H4 (cell line): ENCODE measurements around the gene LILRB5. TPM values are rescaled to one million over a fixed set of nuclear protein-coding genes. Genes with fewer than 3 reads are reported as not detected.
A peak's percentile ranks its signal among the peaks of the same experiment; 100 is the strongest.
"Not testable (repeated sequence)": the region's sequence is repeated elsewhere in the genome, so short reads cannot be mapped to it uniquely, and the experiment has no call there.

Experiments used
- DNase-seq: peaks from one replicate; pipeline ENCODE4 v3.0.0-alpha.2; 2015; ENCODE audit warnings: low spot score
- total RNA-seq: library from RNA; depleted of rRNA; stranded (reverse); fragments of >200 nt; shearing (Covaris generic); gene quantifications from 2 replicates; pipeline ENCODE4 v1.2.3, GENCODE V29; 2014

Gene LILRB5
- total RNA-seq, 1 experiment from 2014 or later: not detected

GRCh38 chr19:54243809-54244208 is 13.3 kb downstream of the LILRB5 start:
- DNase-seq: not testable (repeated sequence)

- DNase-seq: not testable (repeated sequence)
These were observed 14.4 kb downstream of the LILRB5 start, which contains the start of gene LILRA6 for GRCh38 chr19:54242646-54243045. Gene LILRA6, minus strand, starts transcription at chr19:54242790.

- not testable (repeated sequence) for DNase-seq
These were observed 14.8 kb downstream of the LILRB5 start for GRCh38 chr19:54242234-54242633.

- not testable (repeated sequence) for DNase-seq
These were observed 16.4 kb downstream of the LILRB5 start for GRCh38 chr19:54240372-54241336.

GRCh38 chr19:54239491-54240371 is 17.3 kb downstream of the LILRB5 start:
- DNase-seq: not testable (repeated sequence)

- no peak for DNase-seq
These were observed 23.1 kb downstream of the LILRB5 start for GRCh38 chr19:54233941-54234340.

GRCh38 chr19:54231077-54231931 is 25.8 kb downstream of the LILRB5 start:
- DNase-seq: peak; percentile 90

- DNase-seq: no peak
These were observed 27.0 kb downstream of the LILRB5 start for GRCh38 chr19:54230031-54230430.

GRCh38 chr19:54229146-54229545 is 27.9 kb downstream of the LILRB5 start:
- no peak for DNase-seq

- not testable (repeated sequence) for DNase-seq
These were observed 32.5 kb downstream of the LILRB5 start for GRCh38 chr19:54224619-54225018.

GRCh38 chr19:54223937-54224281 is 33.2 kb downstream of the LILRB5 start:
- not testable (repeated sequence) for DNase-seq

- DNase-seq: not testable (repeated sequence)
These were observed 33.7 kb downstream of the LILRB5 start for GRCh38 chr19:54223277-54223936.

- DNase-seq: not testable (repeated sequence)
These were observed 34.4 kb downstream of the LILRB5 start, which contains the start of gene LILRB3 for GRCh38 chr19:54222474-54223276. Gene LILRB3, minus strand, starts transcription at chr19:54223007. Its CDS starts 31 bp downstream, at chr19:54222976.

GRCh38 chr19:54221947-54222346 is 35.1 kb downstream of the LILRB5 start:
- not testable (repeated sequence) for DNase-seq

GRCh38 chr19:54219702-54220101 is 37.4 kb downstream of the LILRB5 start:
- not testable (repeated sequence) for DNase-seq

- DNase-seq: no peak
These were observed 38.0 kb downstream of the LILRB5 start for GRCh38 chr19:54218960-54219661.

GRCh38 chr19:54218259-54218658 is 38.8 kb downstream of the LILRB5 start:
- no peak for DNase-seq

GRCh38 chr19:54217517-54218247 is 39.4 kb downstream of the LILRB5 start:
- not testable (repeated sequence) for DNase-seq
